ENCODE results near the gene NRF1. TPM values are rescaled to one million over a fixed set of nuclear protein-coding genes. Genes with fewer than 3 reads are reported as not detected.
A peak's percentile ranks its signal among the peaks of the same experiment; 100 is the strongest.

NRF1 gene
- total RNA-seq, 1 donor from 2014 or later, result 3.1 TPM

DNA sequence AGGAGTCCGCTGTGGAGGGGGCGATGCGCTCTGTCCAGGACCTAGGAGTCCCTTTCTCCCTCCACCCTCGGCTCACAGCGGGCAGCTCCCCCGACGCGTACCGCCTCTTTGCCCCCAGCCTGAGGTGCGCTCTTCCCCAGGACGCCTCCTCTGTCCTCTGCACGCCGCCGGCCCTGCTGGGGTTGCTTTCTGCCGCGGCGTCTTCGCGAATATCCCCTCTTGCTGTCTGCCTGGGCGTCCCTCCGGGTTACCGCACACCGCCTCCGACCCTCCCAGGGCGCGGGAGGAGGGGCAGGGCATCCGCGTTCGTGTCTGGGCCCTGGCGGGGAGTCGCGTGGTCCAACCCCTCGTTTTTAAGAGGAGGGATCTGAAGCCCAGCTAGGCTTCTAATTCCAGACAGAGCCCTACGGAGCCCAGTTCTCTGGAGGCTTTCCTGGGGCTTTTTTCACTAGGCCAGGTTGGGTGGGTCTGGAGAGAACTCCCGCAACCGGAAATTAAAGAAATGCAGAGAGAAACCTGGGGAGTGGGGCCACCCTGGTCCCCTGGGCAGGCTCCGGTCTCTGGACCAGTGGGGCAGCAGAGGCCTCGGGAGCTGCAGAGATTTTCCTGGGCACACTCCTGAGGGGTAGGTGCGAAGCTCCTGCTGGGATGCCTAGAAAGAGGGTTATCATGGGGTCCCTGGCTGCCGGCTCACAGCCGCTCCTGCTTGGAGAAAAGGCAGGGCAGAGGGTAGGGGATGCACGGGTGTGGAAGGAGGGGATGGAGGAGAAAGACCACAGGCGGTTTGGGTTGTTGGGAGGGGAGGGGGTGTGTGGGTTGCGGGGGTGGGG lies 174.4 kb downstream of the NRF1 start:
- peaks cover 38% of the 10 kb centered on the region for H3K27me3 ChIP-seq
- no peaks in the 10 kb centered on the region for H3K36me3 ChIP-seq
- peaks cover 7 to 32% of the 10 kb centered on the region in 2 donors for H3K4me1 ChIP-seq
- peak overlapping the region; percentile 5 to 39 for H3K4me3 ChIP-seq
- no peaks in the 10 kb centered on the region for H3K9me3 ChIP-seq
- no peak for DNase-seq (ENCODE audit: low spot score in 2 of 2)
- TF ChIP-seq, protein P1, sequence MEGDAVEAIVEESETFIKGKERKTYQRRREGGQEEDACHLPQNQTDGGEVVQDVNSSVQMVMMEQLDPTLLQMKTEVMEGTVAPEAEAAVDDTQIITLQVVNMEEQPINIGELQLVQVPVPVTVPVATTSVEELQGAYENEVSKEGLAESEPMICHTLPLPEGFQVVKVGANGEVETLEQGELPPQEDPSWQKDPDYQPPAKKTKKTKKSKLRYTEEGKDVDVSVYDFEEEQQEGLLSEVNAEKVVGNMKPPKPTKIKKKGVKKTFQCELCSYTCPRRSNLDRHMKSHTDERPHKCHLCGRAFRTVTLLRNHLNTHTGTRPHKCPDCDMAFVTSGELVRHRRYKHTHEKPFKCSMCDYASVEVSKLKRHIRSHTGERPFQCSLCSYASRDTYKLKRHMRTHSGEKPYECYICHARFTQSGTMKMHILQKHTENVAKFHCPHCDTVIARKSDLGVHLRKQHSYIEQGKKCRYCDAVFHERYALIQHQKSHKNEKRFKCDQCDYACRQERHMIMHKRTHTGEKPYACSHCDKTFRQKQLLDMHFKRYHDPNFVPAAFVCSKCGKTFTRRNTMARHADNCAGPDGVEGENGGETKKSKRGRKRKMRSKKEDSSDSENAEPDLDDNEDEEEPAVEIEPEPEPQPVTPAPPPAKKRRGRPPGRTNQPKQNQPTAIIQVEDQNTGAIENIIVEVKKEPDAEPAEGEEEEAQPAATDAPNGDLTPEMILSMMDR (IDR thresholded peaks at IDR 0.05), result no peak
- H3K27ac ChIP-seq, result no peak overlapping the region
- intact Hi-C loops (cut with DNase I), result no loop called here

DNA sequence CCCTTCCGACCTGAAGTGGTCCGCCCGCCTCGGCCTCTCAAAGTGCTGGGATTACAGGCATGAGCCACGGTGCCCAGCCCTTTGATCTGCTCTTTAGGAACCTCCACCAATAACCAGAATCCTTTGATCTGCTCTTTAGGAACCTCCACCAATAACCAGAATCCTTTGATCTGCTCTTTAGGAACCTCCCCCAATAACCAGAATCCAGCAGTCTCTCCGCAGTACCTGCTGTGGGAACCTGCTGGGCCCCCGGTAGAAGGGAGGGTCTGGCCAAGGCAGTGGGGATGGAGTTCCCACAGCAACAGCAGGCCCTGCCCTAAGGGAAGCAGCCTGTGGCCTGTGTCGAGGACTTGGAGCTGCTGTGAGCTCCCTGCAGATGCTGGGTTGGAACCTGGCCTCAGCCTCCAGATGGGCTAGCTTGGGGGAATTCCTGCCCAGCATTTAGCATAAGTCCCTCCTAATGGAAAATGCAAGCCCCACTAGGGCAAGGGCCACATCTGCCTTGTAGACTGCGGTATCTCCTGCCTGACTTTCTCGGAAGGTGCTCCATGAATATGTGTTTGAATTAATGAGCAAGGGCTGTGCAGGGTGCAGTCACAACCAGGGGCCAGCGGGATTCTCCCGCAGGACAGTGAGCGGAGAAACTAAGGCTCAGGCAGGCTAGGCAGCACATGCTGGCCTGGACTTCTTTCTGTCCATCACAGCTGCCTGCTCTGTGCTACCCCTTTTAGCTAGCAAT lies 175.5 kb downstream of the NRF1 start:
- Histone ChIP-seq H3K9me3 (no peaks in the 10 kb centered on the region), H3K4me3 (no peak overlapping the region), H3K4me1 (peaks cover 5 to 27% of the 10 kb centered on the region in 2 donors), H3K36me3 (no peaks in the 10 kb centered on the region), H3K27ac (no peak overlapping the region), H3K27me3 (peaks cover 27% of the 10 kb centered on the region)
- TF ChIP-seq, protein P1 (IDR thresholded peaks at IDR 0.05), result no peak
- DNase-seq (ENCODE audit: low spot score in 2 of 2), result no peak
- intact Hi-C loops (cut with DNase I), result no loop called here

DNA sequence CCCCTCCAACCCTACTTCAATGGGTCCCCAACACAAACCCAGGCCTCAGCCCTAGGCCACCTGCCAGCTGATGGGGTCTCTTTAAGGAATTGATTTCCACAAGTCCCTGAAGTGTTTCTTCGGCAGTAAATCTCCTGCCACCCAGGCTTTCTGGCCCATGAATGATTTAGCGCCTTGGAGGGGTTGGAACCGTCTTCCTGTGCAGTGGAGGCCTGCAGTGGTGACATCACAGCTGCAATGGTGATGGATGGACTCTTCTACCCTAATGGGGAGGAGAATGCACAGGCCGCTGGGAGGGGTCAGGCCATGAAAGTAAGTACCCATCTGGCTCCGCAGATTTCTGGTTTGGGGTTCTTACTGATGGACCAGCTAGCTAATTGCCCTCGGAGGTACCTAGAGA lies 177.5 kb downstream of the NRF1 start:
- intact Hi-C loops (cut with DNase I), result no loop called here
- H3K27ac ChIP-seq, result no peak overlapping the region

DNA sequence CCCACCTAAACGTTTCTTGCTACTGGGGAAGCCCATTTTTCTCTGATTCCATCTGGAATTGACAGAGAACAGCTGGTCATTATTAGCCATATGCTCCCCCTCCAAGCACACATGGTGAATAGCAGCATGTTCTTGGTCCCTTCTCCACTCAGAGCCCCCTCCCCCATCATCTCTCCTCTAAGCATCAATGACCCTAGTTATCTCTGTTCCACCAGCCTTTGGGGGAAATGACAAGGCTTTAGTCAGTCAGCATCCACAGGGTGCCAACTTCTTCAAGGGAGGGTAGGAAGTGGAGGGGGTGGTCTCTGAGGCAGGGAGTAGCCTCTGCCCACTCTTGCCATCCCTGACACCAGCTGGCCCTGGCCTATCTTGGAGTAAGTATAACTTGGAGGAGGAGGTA lies 178.1 kb downstream of the NRF1 start:
- DNase-seq (ENCODE audit: low spot score in 2 of 2), result no peak
- TF ChIP-seq, protein P1 (IDR thresholded peaks at IDR 0.05), result no peak
- Histone ChIP-seq H3K4me1 (peaks cover 2 to 13% of the 10 kb centered on the region in 2 donors), H3K9me3 (no peaks in the 10 kb centered on the region), H3K27me3 (peaks cover 15% of the 10 kb centered on the region), H3K36me3 (no peaks in the 10 kb centered on the region), H3K4me3 (no peak overlapping the region), H3K27ac (no peak overlapping the region)
- intact Hi-C loops (cut with DNase I), result no loop called here

More for the DNA sequence above, 177.5 kb downstream of the NRF1 start:
- peaks cover 22% of the 10 kb centered on the region for H3K27me3 ChIP-seq
- no peak overlapping the region for H3K4me3 ChIP-seq
- peaks cover 5 to 17% of the 10 kb centered on the region in 2 donors for H3K4me1 ChIP-seq
- no peaks in the 10 kb centered on the region for H3K36me3 ChIP-seq
- DNase-seq (ENCODE audit: low spot score in 2 of 2), result no peak
- no peaks in the 10 kb centered on the region for H3K9me3 ChIP-seq
- TF ChIP-seq, protein P1 (IDR thresholded peaks at IDR 0.05), result no peak

DNA sequence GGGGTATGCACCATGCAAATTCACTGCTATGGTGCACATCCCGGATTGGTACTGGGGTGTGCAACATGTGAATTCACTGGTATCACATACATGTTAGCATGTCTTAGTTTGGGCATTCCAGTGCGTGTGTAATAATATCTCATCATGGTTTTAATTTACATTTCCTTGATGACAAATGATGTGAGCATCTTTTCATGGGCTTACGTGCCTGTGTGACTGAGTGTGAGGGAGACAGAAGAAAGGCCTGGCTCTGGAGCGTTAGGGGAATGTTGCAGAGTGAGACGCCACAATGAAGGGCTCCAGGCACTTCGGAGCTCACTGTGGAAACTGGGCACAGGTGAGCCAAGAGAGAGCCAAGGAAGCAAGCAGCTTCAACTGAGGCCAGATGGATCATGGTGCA lies 178.6 kb downstream of the NRF1 start:
- H3K27ac ChIP-seq, result no peak overlapping the region
- DNase-seq (ENCODE audit: low spot score in 2 of 2), result no peak
- TF ChIP-seq, protein P1 (IDR thresholded peaks at IDR 0.05), result no peak
- no peaks in the 10 kb centered on the region for H3K36me3 ChIP-seq
- H3K4me1 ChIP-seq, result peaks cover 0 to 8% of the 10 kb centered on the region in 2 donors
- H3K27me3 ChIP-seq, result peaks cover 10% of the 10 kb centered on the region
- no peaks in the 10 kb centered on the region for H3K9me3 ChIP-seq
- no peak overlapping the region for H3K4me3 ChIP-seq
- intact Hi-C loops (cut with DNase I), result no loop called here
